ENCODE data around the gene COL4A2.

GRCh38 chr13:110336681-110337080 is 29.6 kb downstream of the COL4A2 start:
- TF ChIP-seq POLR2A (IDR thresholded peaks at IDR 0.05) (no peak), CTCF (IDR thresholded peaks at IDR 0.05) (no peak)

Data from ovary (tissue), 3 donors.